AG10803 (cell line): Measurements from ENCODE around the gene ST3GAL6.

ENCODE experiments used
- DNase-seq: peaks from one replicate; pipeline ENCODE4 v3.0.0; 2010; ENCODE audit warnings: low read depth
- H3K4me3 ChIP-seq: 2 replicates; pipeline ENCODE4 v1.5.1; 2011; ENCODE audit warnings: mild to moderate bottlenecking, low read length, control low read depth
- CTCF ChIP-seq: conservative IDR thresholded peaks from 2 replicates; pipeline ENCODE4 v1.5.1; 2011; ENCODE audit warnings: mild to moderate bottlenecking, low read length, control low read depth, inconsistent platforms

Gene ST3GAL6

GRCh38 chr3:98726084-98726483, 37.1 kb upstream of the ST3GAL6 start:
- DNase-seq = peak; percentile 32
- no peak overlapping the region for H3K4me3 ChIP-seq
- no peak for TF ChIP-seq CTCF

GRCh38 chr3:98727638-98728037, 35.5 kb upstream of the ST3GAL6 start:
- TF ChIP-seq CTCF = no peak
- no peak for DNase-seq
- no peak overlapping the region for H3K4me3 ChIP-seq

DNA sequence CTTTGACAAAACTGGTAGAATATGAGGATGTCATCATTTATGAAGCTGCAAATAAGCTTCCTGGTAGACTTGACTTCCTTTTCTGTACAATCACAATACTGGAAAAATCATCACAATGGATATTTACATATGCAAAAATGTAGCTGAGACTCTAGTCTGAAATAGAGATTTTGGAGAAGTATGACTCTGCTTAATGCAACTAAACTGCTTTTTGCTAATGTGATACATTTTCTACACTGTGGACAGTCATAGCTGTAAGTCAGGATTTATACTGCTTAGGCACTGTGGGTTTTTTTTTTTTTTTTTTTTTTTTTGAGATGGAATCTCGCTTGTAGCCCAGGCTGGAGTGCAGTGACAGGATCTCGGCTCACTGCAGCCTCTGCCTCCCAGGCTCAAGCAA, 34.5 kb upstream of the ST3GAL6 start:
- H3K4me3 ChIP-seq = no peak overlapping the region
- no peak for DNase-seq
- no peak for TF ChIP-seq CTCF

DNA sequence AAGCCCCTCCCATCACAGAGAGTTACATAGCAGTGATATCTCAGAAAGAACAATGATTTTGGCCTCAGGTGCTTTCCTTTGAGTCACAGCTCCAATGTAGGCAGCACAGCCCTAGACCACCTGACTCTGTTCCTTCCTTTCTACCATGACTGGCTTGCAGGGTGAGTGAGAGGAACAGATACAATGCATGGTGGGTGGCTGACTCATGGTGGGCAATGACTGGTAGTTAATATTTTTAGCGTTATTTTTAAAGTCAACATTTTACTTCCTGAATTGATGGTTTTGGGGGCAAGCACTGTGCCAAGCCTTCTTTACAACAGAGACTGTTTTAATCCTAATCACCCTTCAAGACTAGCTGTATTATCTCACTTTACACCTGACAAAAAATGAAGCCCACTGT, 32.8 kb upstream of the ST3GAL6 start:
- TF ChIP-seq CTCF = no peak
- no peak overlapping the region for H3K4me3 ChIP-seq
- no peak for DNase-seq

DNA sequence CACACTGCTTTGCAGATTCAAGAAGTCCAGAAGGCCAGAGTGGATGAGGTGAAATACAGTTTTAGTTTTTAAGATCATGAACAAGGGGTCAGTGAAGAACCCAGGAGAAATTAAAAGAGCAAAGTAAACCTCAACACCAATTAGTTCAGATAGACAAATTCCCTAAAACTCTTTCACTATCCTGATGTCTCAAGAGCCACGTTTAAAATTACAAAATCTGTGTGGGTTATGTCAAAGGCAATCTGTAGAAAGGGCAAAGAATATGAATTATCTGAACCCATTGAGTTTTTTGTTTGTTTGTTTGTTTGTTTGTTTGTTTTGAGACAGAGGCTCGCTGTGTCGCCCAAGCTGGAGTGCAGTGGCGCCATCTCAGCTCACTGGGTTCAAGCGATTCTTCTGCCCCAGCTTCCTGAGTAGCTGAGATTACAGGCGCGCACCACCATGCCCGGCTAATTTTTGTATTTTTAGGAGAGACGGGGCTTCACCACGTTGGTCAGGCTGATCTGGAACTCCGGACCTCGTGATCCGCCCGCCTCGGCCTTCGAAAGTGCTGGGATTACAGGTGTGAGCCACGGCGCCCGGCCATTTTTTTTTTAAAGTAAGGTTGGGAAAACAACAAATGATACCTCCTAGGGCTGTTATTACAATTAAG, 32.1 kb upstream of the ST3GAL6 start:
- H3K4me3 ChIP-seq = no peak overlapping the region
- TF ChIP-seq CTCF = no peak
- DNase-seq = no peak

- TF ChIP-seq CTCF = no peak
- H3K4me3 ChIP-seq = peak overlapping the region; percentile 64
- no peak for DNase-seq
These were observed 31.3 kb upstream of the ST3GAL6 start for GRCh38 chr3:98731720-98732285.

DNA sequence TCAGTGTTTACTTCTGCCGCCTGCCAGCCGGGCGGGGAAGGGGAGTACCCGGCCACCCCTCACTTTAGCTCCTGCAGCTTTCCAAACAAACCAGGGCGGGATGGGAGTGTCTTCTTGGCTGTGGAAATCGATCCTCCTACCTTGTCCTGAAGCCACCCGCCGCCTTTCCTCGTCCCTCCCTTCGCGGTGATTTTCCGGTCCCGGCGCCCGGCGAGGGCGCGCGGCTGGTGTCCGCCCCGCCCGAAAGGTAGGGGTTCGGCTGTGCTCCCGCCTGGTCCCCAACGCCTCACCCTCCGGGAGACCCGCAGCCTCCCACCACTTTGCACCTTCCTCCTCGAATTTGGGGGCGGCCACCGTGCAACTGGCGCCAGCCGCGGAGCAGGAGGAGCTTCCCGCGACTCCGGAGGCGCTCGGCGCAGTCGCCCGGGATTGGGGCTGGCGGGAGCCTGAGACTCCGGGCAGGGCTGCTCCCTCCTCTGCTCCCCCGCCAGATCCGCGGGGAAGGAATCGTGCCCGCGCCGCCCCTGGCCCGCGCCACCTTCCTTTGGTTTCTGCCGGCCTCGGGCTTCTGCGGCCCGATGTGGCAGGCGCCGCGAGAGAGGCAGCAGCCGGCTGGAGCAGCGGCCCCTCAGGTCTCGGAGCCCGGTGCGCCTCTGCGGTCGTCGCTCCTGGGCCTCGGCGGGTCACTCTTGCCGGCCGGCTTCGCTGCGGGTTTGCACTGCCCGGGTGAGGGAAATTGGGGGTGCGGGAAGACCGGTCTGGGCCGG, 30.7 kb upstream of the ST3GAL6 start:
- DNase-seq = no peak
- TF ChIP-seq CTCF = no peak
- H3K4me3 ChIP-seq = peak overlapping the region; percentile 64
